ENCODE measurements around the gene ARHGEF1.

- TF ChIP-seq CTCF (IDR thresholded peaks at IDR 0.05; ENCODE audit: borderline replicate concordance, extremely low read depth, low read length, poor library complexity, severe bottlenecking) (peak; percentile 25), EZH2 (IDR thresholded peaks at IDR 0.05; ENCODE audit: borderline replicate concordance, low read depth, low read length, severe bottlenecking) (no peak)
These were observed 45.3 kb downstream of the ARHGEF1 start, which contains the start of gene ERFL for GRCh38 chr19:41928221-41928683.
